Stimulated activated CD8-positive, alpha-beta memory T cell treated with anti-CD3 and anti-CD28 coated beads, Interleukin-15, amount 100 ng/mL, for 48 hours (primary cell): Measurements from ENCODE around the gene PPM1B.
A peak's percentile ranks its signal among the peaks of the same experiment; 100 is the strongest.
"Not testable (repeated sequence)": the region's sequence is repeated elsewhere in the genome, so short reads cannot be mapped to it uniquely, and the experiment has no call there.

ENCODE experiments used
- DNase-seq, 2 donors: peaks; one replicate each; pipeline ENCODE4 v3.0.0-alpha.2; 2020; ENCODE audit warnings: low read depth in 2 of 2

Gene PPM1B

GRCh38 chr2:44163777-44164176, 4.9 kb upstream of the PPM1B start:
- DNase-seq = no peak

GRCh38 chr2:44164617-44165016, 4.1 kb upstream of the PPM1B start:
- DNase-seq = no peak

- no peak for DNase-seq
Measured at GRCh38 chr2:44166096-44166495, 2.6 kb upstream of the PPM1B start.

- no peak for DNase-seq
Measured at GRCh38 chr2:44167311-44167907, 1.3 kb upstream of the PPM1B start.

GRCh38 chr2:44167908-44168680, 581 bp upstream of the PPM1B start:
- peak; percentile 93 for DNase-seq

GRCh38 chr2:44169155-44169898, 652 bp downstream of the PPM1B start:
- DNase-seq = no peak

GRCh38 chr2:44170311-44170717, 1.6 kb downstream of the PPM1B start:
- no peak for DNase-seq

GRCh38 chr2:44171018-44171417, 2.3 kb downstream of the PPM1B start:
- no peak for DNase-seq

- not testable (repeated sequence) for DNase-seq
Measured at GRCh38 chr2:44171442-44171841, 2.8 kb downstream of the PPM1B start.

GRCh38 chr2:44172576-44172975, 3.9 kb downstream of the PPM1B start:
- no peak for DNase-seq

- DNase-seq = no peak
Measured at GRCh38 chr2:44178950-44179349, 10.3 kb downstream of the PPM1B start.

GRCh38 chr2:44181648-44182047, 13.0 kb downstream of the PPM1B start:
- DNase-seq = no peak

- no peak for DNase-seq
Measured at GRCh38 chr2:44184106-44184505, 15.4 kb downstream of the PPM1B start.

GRCh38 chr2:44186810-44187209, 18.1 kb downstream of the PPM1B start:
- DNase-seq = no peak

- DNase-seq = no peak
Measured at GRCh38 chr2:44187251-44187650, 18.6 kb downstream of the PPM1B start.

GRCh38 chr2:44188696-44189095, 20.0 kb downstream of the PPM1B start:
- no peak for DNase-seq

- DNase-seq = no peak
Measured at GRCh38 chr2:44189104-44189503, 20.4 kb downstream of the PPM1B start.

- no peak for DNase-seq
Measured at GRCh38 chr2:44190526-44190925, 21.9 kb downstream of the PPM1B start.

- no peak for DNase-seq
Measured at GRCh38 chr2:44191739-44192138, 23.1 kb downstream of the PPM1B start.

- DNase-seq = no peak
Measured at GRCh38 chr2:44192646-44193045, 24.0 kb downstream of the PPM1B start.

GRCh38 chr2:44195714-44196113, 27.0 kb downstream of the PPM1B start:
- no peak for DNase-seq

GRCh38 chr2:44197816-44198215, 29.1 kb downstream of the PPM1B start:
- DNase-seq = no peak

GRCh38 chr2:44200011-44200410, 31.3 kb downstream of the PPM1B start:
- no peak for DNase-seq
